Right forelimb (tissue), 1 donor: ENCODE measurements around the gene DBX2.
A peak's percentile ranks its signal among the peaks of the same experiment; 100 is the strongest.
"Not testable (repeated sequence)": the region's sequence is repeated elsewhere in the genome, so short reads cannot be mapped to it uniquely, and the experiment has no call there.

Source experiments
- DNase-seq: peaks from one replicate; pipeline ENCODE4 v3.0.0-alpha.2; 2018

Gene DBX2

GRCh38 chr12:45050751-45051571 is at the start of gene DBX2:
DBX2 (minus strand) TSS chr12:45051099; CDS start chr12:45050927, 172 bp downstream.
- peak; percentile 49 for DNase-seq

GRCh38 chr12:45098766-45099165 is 47.9 kb upstream of the DBX2 start:
- no peak for DNase-seq

DNA sequence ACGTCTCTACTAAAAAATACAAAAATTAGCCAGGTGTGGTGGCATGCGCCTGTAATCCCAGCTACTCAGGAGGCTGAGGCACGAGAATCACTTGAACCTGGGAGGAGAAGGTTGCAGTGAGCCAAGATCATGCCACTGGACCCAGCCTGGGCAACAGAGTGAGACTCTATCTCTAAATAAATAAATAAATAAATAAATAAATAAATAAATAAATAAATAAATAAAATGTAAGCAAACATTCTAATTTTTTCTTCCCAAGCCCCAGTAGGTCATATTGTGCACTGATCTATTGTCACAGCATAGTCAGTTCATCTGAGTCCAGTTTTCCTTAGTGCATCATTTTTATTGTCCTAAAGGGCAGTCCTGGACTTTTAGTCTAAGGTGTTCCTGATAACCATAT is 44.5 kb upstream of the DBX2 start:
- DNase-seq: not testable (repeated sequence)

DNA sequence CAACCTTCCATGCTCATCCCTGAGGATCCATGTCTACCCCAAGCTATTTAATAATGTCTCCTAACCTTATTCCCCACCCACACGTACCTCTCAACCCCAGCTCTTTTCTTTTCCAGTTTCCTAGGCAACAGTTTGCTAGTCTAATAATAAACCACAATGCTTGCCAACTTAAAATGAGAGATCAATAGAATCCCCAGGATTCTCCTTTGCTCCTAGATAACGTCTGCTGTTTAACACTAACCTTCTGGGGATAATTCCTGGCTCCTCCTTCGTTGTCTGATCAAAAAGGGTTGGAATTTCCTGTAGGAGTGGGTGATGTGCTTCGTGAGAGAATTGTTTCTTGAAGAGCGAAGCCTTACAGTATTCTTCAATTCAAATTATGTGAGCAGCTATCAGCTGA is 42.2 kb upstream of the DBX2 start:
- no peak for DNase-seq

DNA sequence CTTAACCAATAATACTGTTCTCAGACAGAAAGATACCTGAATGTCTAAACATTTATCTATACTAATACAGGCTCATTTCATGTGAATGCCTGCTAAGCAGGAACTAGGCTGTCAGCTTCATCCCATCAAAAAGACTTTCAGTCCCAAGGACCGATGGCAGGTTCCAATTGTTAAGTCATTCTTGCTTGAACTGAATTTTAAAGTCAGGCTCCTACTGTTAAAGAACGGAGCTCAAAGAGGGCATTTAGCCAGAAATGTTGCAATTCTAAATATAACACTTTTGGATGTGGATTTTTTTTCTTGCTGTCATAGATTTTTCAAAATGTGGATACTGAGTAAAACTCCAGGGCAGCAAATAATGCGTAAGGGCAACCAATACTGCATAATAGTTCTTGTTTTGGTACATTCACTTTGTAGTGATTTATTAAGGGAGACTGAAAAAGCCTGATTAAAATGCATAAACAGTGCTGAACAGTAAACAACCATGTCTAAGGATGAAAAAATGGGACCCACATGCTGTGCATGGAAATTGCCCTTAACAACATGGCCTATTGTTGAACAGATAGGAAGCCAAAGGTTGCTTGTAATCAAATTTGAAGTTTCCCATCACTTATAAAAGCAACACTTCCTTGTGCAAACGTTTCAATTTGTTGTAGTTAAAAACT is 38.6 kb upstream of the DBX2 start:
- DNase-seq: no peak

- DNase-seq: no peak
These were observed 37.7 kb upstream of the DBX2 start for GRCh38 chr12:45088608-45089007.

- not testable (repeated sequence) for DNase-seq
These were observed 33.3 kb upstream of the DBX2 start for GRCh38 chr12:45084248-45084647.

- no peak for DNase-seq
These were observed 26.4 kb upstream of the DBX2 start for GRCh38 chr12:45077251-45077650.

GRCh38 chr12:45076417-45077026 is 25.6 kb upstream of the DBX2 start:
- DNase-seq: no peak

- no peak for DNase-seq
These were observed 24.8 kb upstream of the DBX2 start for GRCh38 chr12:45075587-45076282.

GRCh38 chr12:45065125-45065626 is 14.3 kb upstream of the DBX2 start:
- no peak for DNase-seq

DNA sequence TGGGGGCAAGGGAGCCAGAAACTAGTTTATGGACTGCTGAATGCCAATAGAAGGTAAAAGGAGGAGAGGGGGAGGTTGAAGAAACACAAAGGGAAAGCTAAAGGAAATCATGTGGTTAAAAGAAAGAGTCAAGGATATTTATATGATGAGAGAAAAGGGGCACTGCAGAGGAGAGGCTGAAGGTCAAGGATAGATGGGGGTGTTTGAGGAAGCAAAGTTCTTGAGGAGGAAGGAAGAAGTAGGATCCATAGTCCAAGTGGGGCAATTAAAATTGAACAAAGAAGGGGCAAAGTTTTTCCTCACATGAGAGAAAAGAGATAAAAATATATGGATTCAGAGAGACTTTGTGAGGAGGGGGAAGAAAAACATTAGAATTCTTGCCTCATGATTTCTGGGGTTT is 10.1 kb upstream of the DBX2 start:
- no peak for DNase-seq

- DNase-seq: no peak
These were observed 750 bp upstream of the DBX2 start for GRCh38 chr12:45051572-45052125.

GRCh38 chr12:45049912-45050750 is 768 bp downstream of the DBX2 start:
- DNase-seq: peak; percentile 52

GRCh38 chr12:45042599-45042998 is 8.3 kb downstream of the DBX2 start:
- DNase-seq: no peak

GRCh38 chr12:45040977-45041376 is 9.9 kb downstream of the DBX2 start:
- no peak for DNase-seq

DNA sequence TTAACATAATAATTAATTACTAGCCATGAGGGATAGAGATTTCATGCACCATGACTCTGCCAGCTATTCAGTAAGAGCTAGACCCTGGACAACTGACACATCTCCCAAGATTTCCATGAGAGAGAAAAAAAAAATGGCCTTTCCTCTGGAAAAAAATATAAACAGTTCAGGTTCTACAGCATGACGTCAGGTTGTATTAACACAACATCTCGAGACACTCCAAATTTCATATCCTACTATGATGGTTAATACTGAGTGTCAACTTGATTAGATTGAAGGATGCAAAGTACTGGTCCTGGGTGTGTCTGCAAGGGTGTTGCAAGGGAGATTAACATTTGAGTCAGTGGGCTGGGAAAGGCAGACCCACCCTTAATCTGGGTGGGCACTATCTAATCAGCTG is 11.1 kb downstream of the DBX2 start:
- no peak for DNase-seq

- DNase-seq: no peak
These were observed 16.0 kb downstream of the DBX2 start for GRCh38 chr12:45034861-45035265.

GRCh38 chr12:45017916-45018315 is 33.0 kb downstream of the DBX2 start:
- DNase-seq: no peak

DNA sequence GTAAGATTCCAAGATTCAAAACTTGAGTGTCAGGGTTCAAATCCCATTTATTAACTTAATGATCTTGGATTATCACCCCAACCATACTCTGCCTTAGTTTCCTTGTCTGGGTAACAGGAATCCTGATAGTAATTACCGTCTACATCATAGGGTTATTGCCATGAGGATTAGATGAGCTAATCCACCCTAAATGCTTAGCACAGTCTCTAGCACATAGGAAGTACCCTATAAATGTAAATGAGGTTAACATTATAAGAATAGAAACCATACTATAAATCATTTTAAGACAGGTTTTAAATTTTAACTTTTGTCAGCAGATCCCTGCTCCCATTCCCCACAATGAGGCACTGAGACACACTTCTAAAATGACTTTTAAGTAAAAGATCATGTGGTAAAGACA is 36.5 kb downstream of the DBX2 start:
- DNase-seq: no peak

DNA sequence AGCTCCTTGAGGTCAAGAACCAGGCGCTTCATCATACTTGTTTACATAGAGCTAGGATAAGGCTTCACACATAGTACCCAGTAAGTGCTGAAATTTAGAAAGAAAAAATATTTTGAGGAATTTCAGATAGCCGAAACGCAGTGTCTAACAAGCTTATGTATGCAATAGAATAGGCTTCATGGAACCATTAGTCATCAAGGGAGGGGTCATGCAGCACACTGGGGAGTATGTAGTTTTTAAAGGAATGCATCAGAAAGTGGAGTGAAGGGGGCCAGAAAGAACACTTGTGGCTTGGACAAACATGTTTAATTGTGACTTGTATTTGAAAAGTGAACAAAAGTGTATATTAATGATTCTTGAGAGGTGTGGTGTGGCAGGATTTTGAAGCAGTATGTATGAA is 38.1 kb downstream of the DBX2 start:
- no peak for DNase-seq

DNA sequence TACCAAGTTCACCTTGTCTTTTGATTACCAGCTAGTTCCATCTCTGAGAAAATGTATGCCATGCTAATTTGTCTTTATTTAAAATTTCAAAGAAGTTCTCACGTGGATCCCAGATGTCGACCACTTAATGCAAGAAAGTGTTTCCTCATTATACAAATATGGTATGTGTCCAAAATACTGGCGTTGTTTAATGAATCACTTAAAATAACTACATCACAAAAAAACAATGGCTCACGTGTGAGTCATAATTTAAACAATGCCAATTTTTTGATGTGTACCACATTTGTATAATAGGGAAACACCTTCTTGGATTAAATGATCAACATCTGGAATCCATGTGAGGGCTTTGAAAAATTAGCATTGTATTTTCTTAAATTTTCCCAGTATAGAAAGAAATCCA is 40.8 kb downstream of the DBX2 start:
- no peak for DNase-seq
